Gastrocnemius medialis (tissue), 4 donors: ENCODE data around the gene RAB4B. TPM values are rescaled to one million over a fixed set of nuclear protein-coding genes. Genes with fewer than 3 reads are reported as not detected.

ENCODE experiments used
- ATAC-seq, 2 donors: fragments of 150-250 bp; one replicate each; pipeline ENCODE4 v1.9.1; 2016
- DNase-seq, 2 donors: peaks; one replicate each; pipeline ENCODE4 v3.0.0-alpha.2; 2019
- H3K27ac ChIP-seq, 4 donors: fragments of 200-600 bp; sonication (generic); 1 replicate in 1 of 4; 2 replicates in 3 of 4; pipeline ENCODE4 v1.5.1; 2016 to 2018; ENCODE audit warnings: mild to moderate bottlenecking in 2 of 4, moderate library complexity in 1 of 4
- H3K27me3 ChIP-seq, 3 donors: fragments of 200-600 bp; sonication (generic) in 2 of 3; 1 replicate in 1 of 3; 2 replicates in 2 of 3; pipeline versions ENCODE4 v1.5.1 to v1.6.0; 2016 to 2019; ENCODE audit warnings: mild to moderate bottlenecking in 1 of 3, moderate library complexity in 1 of 3
- H3K36me3 ChIP-seq, 2 donors: fragments of 200-600 bp; sonication (generic) in 1 of 2; one replicate each; pipeline ENCODE4 v1.5.1; 2017 to 2018
- H3K4me1 ChIP-seq, 2 donors: fragments of 200-600 bp; sonication (generic) in 1 of 2; one replicate each; pipeline ENCODE4 v1.5.1; 2016 to 2017; ENCODE audit warnings: mild to moderate bottlenecking in 2 of 2
- H3K4me3 ChIP-seq, 4 donors: fragments of 200-600 bp; sonication (generic) in 3 of 4; 1 replicate in 1 of 4; 2 replicates in 3 of 4; pipeline ENCODE4 v1.5.1; 2016 to 2019; ENCODE audit warnings: mild to moderate bottlenecking in 2 of 4
- H3K9me3 ChIP-seq, 3 donors: fragments of 200-600 bp; sonication (generic) in 2 of 3; 1 replicate in 1 of 3; 2 replicates in 2 of 3; pipeline ENCODE4 v1.5.1; 2016 to 2019
- POLR2A ChIP-seq, 2 donors: fragments of 450-650 bp; IDR thresholded peaks; one replicate each; pipeline ENCODE4 v1.6.1; 2017; ENCODE audit warnings: antibody characterized with exemption in 2 of 2, mild to moderate bottlenecking in 2 of 2, moderate library complexity in 2 of 2
- in situ Hi-C, 4 donors: fragments of 200-750 bp; cut with MboI; loops; one replicate each; pipeline versions ENCODE4 v1.15.0 to v1.8.0; 2017; ENCODE audit warnings: low sequenced_read_pairs in 4 of 4
- intact Hi-C: fragments of 100-400 bp; cut with DNase I; formaldehyde crosslinking; loops from one replicate; pipeline ENCODE4 v1.15.1; 2023; ENCODE audit warnings: low total_unique reads
- total RNA-seq, 4 donors: library from RNA; depleted of rRNA; stranded (reverse); fragments of >200 nt; gene quantifications; one replicate each; pipeline versions ENCODE4 v1.1.0 to v1.2.3, GENCODE V29; 2016
- TF ChIP-seq, protein P1 (sequence below), 5 experiments: fragments of 450-650 bp in 3 of 5; fragments of 200-600 bp in 2 of 5; sonication (generic) in 2 of 5; IDR thresholded peaks in 4 of 5; conservative IDR thresholded peaks in 1 of 5; 1 replicate in 4 of 5; 2 replicates in 1 of 5; pipeline ENCODE4 v1.5.1; 2016 to 2019; ENCODE audit warnings: antibody characterized with exemption in 5 of 5, mild to moderate bottlenecking in 3 of 5, moderate library complexity in 3 of 5

RAB4B gene
- total RNA-seq, 4 donors from 2014 or later: 14.9 to 27.2 (median 19.7) TPM

DNA sequence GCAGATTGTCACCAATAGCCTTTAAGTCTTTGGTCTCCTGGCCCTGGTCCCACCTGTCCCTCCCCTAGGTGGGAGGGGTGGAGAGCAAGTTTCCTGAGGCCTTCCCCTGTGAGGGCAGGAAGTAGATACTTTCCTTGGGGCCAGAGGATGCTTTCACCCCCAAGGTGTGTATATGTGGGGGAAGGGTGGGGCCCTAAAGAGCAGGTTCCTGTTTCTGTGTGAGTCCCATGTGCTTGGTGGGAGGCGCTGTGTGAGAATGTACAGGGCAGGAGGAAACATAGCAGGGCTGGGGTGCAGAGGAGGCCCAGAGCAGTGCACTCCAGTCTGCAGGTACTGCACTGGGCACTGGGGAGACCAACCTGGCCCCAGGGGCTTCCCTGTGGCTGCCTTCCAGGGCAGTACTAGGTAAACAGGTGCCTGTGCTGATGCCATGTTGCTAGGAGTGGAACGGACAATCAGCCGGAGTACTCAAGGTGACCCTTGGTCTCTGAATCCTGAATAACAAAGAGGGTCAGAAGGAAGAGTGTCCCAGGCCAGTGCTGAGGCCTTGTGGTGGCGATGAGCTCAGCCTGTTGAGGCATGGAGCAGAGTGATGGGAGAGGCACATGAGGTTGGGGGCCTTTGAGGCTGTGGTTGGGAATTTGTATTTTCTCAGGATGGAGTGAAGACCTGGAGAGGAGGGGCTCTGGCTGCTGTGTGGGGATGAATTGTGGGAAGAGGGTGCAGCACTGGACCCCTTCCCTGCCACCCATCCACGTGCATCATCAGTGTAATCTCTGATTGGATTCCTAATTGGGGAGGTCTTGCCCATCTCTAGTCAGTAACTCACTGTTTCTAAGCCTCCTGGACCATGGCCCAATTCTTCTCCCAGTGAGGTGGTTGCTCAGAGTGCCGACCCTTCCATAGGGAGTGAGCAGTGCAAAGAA lies 26.1 kb downstream of the RAB4B start:
- Histone ChIP-seq H3K36me3 (peaks cover 0 to 32% of the 10 kb centered on the region in 2 donors), H3K9me3 (no peaks in the 10 kb centered on the region)

DNA sequence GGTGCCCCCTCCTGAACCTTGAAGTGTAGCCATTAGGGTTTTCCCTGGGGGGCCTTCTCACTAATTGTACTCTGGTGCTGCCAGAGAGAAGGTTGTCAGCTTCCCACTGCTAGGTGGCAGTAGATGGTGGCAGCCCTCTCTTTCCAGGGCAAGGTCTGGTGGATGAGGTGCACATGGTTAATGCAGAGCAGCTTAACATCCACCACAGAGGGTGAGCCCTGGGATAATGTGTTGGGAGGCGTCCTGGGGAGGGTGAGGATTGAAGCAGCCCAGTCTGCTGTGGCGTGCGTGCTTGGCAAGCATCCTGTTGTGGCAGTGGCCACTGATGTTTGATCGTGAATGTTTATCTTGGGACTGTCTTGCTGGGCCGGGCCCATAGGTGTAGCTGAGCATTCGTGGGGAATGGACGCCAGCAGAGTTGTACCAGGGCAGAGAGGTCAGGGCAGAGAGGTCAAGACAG lies 26.8 kb downstream of the RAB4B start:
- intact Hi-C loops: no loop called here

More for the DNA sequence above, 26.1 kb downstream of the RAB4B start:
- Histone ChIP-seq H3K27ac (peak overlapping the region; percentile 94 to 96 (median 96)), H3K27me3 (no peaks in the 10 kb centered on the region), H3K4me3 (no peak overlapping the region), H3K4me1 (peaks cover 74 to 80% of the 10 kb centered on the region in 2 donors)
- no peak for TF ChIP-seq POLR2A (IDR thresholded peaks at IDR 0.05)
- TF ChIP-seq, protein P1, sequence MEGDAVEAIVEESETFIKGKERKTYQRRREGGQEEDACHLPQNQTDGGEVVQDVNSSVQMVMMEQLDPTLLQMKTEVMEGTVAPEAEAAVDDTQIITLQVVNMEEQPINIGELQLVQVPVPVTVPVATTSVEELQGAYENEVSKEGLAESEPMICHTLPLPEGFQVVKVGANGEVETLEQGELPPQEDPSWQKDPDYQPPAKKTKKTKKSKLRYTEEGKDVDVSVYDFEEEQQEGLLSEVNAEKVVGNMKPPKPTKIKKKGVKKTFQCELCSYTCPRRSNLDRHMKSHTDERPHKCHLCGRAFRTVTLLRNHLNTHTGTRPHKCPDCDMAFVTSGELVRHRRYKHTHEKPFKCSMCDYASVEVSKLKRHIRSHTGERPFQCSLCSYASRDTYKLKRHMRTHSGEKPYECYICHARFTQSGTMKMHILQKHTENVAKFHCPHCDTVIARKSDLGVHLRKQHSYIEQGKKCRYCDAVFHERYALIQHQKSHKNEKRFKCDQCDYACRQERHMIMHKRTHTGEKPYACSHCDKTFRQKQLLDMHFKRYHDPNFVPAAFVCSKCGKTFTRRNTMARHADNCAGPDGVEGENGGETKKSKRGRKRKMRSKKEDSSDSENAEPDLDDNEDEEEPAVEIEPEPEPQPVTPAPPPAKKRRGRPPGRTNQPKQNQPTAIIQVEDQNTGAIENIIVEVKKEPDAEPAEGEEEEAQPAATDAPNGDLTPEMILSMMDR (IDR thresholded peaks at IDR 0.05 in 4 of 5, conservative IDR thresholded peaks at IDR 0.05 in 1 of 5): no peak
- ATAC-seq (no peak), DNase-seq (peak in 1 of 2 donors; percentile 48)
- in situ Hi-C loops (no loop called here), intact Hi-C loops (no loop called here)

DNA sequence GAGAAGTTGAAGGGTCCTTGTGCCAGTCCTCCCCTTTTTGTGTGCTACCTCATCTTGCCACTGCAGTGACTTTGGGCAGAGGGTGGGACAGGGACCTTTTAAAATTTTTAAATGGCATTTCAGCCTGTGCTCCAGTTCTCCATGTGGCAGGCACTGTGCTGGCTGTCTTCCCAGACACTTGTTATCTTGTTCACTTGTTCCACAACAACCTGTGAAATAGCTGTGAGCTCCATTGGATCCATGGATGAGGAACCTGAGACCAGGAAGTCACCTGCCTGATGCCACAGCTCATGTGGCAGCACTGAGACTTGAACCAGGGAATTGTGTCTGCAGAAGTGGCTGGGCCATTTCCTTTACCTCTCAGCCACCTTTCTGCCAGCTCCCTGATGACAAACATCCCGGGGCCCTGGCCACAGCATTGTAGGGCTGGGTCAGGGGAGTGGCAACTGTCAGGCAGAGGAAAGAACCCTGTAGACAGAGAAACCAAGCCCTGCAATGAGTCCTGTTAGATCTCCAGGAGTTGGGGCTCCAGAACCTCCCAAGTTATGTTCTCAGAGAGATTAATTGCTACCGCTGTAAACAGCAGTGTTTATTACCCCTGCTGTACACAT lies 27.3 kb downstream of the RAB4B start:
- Histone ChIP-seq H3K4me3 (no peak overlapping the region), H3K36me3 (peaks cover 0 to 30% of the 10 kb centered on the region in 2 donors)
- in situ Hi-C loops: no loop called here

More for the DNA sequence above, 26.8 kb downstream of the RAB4B start:
- H3K27ac ChIP-seq: peak overlapping the region; percentile 94 to 96 (median 96)
- TF ChIP-seq, protein P1 (IDR thresholded peaks at IDR 0.05 in 4 of 5, conservative IDR thresholded peaks at IDR 0.05 in 1 of 5): no peak
- TF ChIP-seq POLR2A (IDR thresholded peaks at IDR 0.05): no peak
- in situ Hi-C loops: no loop called here
- no peak overlapping the region for H3K4me3 ChIP-seq
- ATAC-seq: no peak
- no peak for DNase-seq
- H3K4me1 ChIP-seq: peaks cover 74 to 80% of the 10 kb centered on the region in 2 donors
- no peaks in the 10 kb centered on the region for H3K9me3 ChIP-seq
- H3K27me3 ChIP-seq: no peaks in the 10 kb centered on the region
- peaks cover 0 to 32% of the 10 kb centered on the region in 2 donors for H3K36me3 ChIP-seq

DNA sequence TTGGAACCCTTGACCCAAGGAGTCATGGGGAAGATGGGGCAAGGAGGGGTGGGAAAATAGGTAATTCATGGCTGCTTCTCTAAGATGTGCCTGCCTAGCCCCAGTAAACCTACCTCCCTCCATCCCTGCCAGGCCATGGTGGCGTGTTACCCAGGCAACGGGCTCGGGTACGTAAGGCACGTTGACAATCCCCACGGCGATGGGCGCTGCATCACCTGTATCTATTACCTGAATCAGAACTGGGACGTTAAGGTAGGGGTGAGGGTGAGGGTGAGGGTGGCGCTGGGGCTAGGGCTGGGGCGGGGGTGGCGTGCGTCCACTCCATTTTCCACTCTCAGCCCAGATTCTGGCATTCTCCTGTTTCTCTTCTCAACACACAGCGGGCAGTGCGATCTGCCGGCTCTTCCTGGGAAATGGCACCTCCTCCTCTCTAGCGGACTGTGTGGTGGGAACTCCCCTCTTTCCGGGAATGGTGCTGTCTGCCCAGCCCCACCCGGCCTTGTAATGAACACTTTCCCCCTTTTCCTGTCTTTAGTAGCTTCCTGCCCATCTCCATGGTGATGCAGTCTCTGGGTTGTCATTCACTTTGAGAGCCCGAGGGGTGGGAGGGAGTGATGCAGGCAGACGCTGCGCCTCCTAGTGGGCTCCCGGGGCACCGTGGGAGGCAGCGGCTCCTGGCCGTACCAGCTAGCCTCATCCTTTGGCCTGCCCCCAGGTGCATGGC lies 28.5 kb downstream of the RAB4B start:
- intact Hi-C loops: loop anchor here (2.0 kb wide), 1 partner anchor 56 kb away; the partner anchor contains the start of genes ACTMAP and SNRPA
- peaks cover 66 to 72% of the 10 kb centered on the region in 2 donors for H3K4me1 ChIP-seq
- no peaks in the 10 kb centered on the region for H3K27me3 ChIP-seq
- no peak for TF ChIP-seq POLR2A (IDR thresholded peaks at IDR 0.05)
- TF ChIP-seq, protein P1 (IDR thresholded peaks at IDR 0.05 in 4 of 5, conservative IDR thresholded peaks at IDR 0.05 in 1 of 5): peak; percentile 41 to 76 (median 75)
- in situ Hi-C loops: no loop called here
- peak overlapping the region; percentile 6 to 28 (median 14) for H3K4me3 ChIP-seq
- H3K36me3 ChIP-seq: peaks cover 0 to 20% of the 10 kb centered on the region in 2 donors
- no peaks in the 10 kb centered on the region for H3K9me3 ChIP-seq
- DNase-seq (peak; percentile 61 to 69), ATAC-seq (peak; percentile 19 to 32)
- peak overlapping the region; percentile 94 to 96 (median 96) for H3K27ac ChIP-seq

More for the DNA sequence above, 27.3 kb downstream of the RAB4B start:
- peak overlapping the region; percentile 94 to 96 (median 96) for H3K27ac ChIP-seq
- TF ChIP-seq, protein P1 (IDR thresholded peaks at IDR 0.05 in 4 of 5, conservative IDR thresholded peaks at IDR 0.05 in 1 of 5): no peak
- TF ChIP-seq POLR2A (IDR thresholded peaks at IDR 0.05): no peak
- DNase-seq (peak in 1 of 2 donors; percentile 47), ATAC-seq (peak in 1 of 2 donors; percentile 43)
- intact Hi-C loops: no loop called here
- no peaks in the 10 kb centered on the region for H3K27me3 ChIP-seq
- peaks cover 73 to 78% of the 10 kb centered on the region in 2 donors for H3K4me1 ChIP-seq
- no peaks in the 10 kb centered on the region for H3K9me3 ChIP-seq
